Lung (tissue), 12 donors: ENCODE data around the gene STXBP4. TPM values are rescaled to one million over a fixed set of nuclear protein-coding genes. Genes with fewer than 3 reads are reported as not detected.

ENCODE experiments used
- ATAC-seq: fragments of 200-7000 bp; cut with Tn5 transposase; one replicate; pipeline ENCODE4 v1.9.1; 2020; ENCODE audit warnings: moderate number of reproducible peaks; ENCODE audit not compliant: insufficient read depth, low FRiP score
- DNase-seq, 3 donors: peaks; one replicate each; pipeline ENCODE4 v3.0.0-alpha.2; 2013 to 2017
- H3K27ac ChIP-seq, 2 donors: one replicate each; pipeline ENCODE4 v1.5.1; 2013; ENCODE audit warnings: mild to moderate bottlenecking in 2 of 2, moderate library complexity in 2 of 2, control low read depth in 1 of 2, inconsistent platforms in 1 of 2, low read depth in 1 of 2, low read length in 1 of 2
- H3K27me3 ChIP-seq, 3 donors: one replicate each; pipeline ENCODE4 v1.5.1; 2013; ENCODE audit warnings: low read length in 2 of 3; ENCODE audit not compliant: control insufficient read depth in 3 of 3, insufficient read depth in 3 of 3
- H3K36me3 ChIP-seq, 4 donors: one replicate each; pipeline ENCODE4 v1.5.1; 2013; ENCODE audit warnings: low read length in 4 of 4, mild to moderate bottlenecking in 1 of 4, moderate library complexity in 1 of 4; ENCODE audit not compliant: control insufficient read depth in 4 of 4, insufficient read depth in 4 of 4
- H3K4me1 ChIP-seq, 5 donors: one replicate each; pipeline ENCODE4 v1.5.1; 2013; ENCODE audit warnings: low read length in 5 of 5, mild to moderate bottlenecking in 2 of 5, moderate library complexity in 1 of 5; ENCODE audit not compliant: control insufficient read depth in 5 of 5, insufficient read depth in 5 of 5
- H3K4me3 ChIP-seq: one replicate; pipeline ENCODE4 v1.5.1; 2013; ENCODE audit warnings: mild to moderate bottlenecking, control low read depth, moderate library complexity
- H3K9ac ChIP-seq, 2 donors: one replicate each; pipeline ENCODE4 v1.5.1; 2013; ENCODE audit warnings: low read length in 2 of 2, control low read depth in 1 of 2; ENCODE audit not compliant: insufficient read depth in 1 of 2
- H3K9me3 ChIP-seq, 4 donors: one replicate each; pipeline ENCODE4 v1.5.1; 2013; ENCODE audit warnings: low read length in 3 of 4, mild to moderate bottlenecking in 1 of 4, moderate library complexity in 1 of 4; ENCODE audit not compliant: control insufficient read depth in 4 of 4, insufficient read depth in 3 of 4
- CTCF ChIP-seq: IDR thresholded peaks from 2 replicates; pipeline ENCODE4 v1.5.1; 2012; ENCODE audit warnings: mild to moderate bottlenecking; ENCODE audit errors: control extremely low read depth, extremely low read depth
- WGBS, 2 donors: extraction: QIAGEN DNeasy Blood & Tissue Kit; methylation state at CpG; one replicate each; pipeline ENCODE4 v1.1.7; 2013; 5-methylcytosine and 5-hydroxymethylcytosine counted together
- polyA plus RNA-seq, 2 donors: library from polyadenylated mRNA; stranded (reverse); fragments of 200-250 nt; gene quantifications; one replicate each; pipeline ENCODE4 v1.2.1, GENCODE V29; 2013
- total RNA-seq, 2 donors: library from RNA; depleted of rRNA in 1 of 2; stranded (reverse); fragments of >200 nt in 1 of 2; gene quantifications; one replicate each; pipeline ENCODE4 v1.2.1, GENCODE V29; 2014 to 2021
- donor health status: control.
- donor health status: control.
- donor health status: Bipolar disorder and iron deficiency.
- donor health status: healthy.
- donor health status: DM: yes; HTN: yes; CAD: no.

STXBP4 gene
- total and polyA plus RNA-seq, 4 donors: 1.4 to 44.1 (median 7.7) TPM

- H3K4me3 ChIP-seq: no peak overlapping the region
- peaks cover 0 to 5% (median 1%) of the 10 kb centered on the region in 4 donors for H3K36me3 ChIP-seq
- H3K9ac ChIP-seq: no peak overlapping the region
- H3K9me3 ChIP-seq: no peaks in the 10 kb centered on the region
- H3K4me1 ChIP-seq: no peaks in the 10 kb centered on the region
- TF ChIP-seq CTCF: no peak
- no peak for DNase-seq
- no peak overlapping the region for H3K27ac ChIP-seq
- ATAC-seq: no peak
- WGBS, 2 donors: 92 to 98% methylated on average over 5 of the region's 5 CpGs
- H3K27me3 ChIP-seq: no peaks in the 10 kb centered on the region
Observed at GRCh38 chr17:54924405-54924804, 44.2 kb upstream of the STXBP4 start.

- Histone ChIP-seq H3K27me3 (no peaks in the 10 kb centered on the region), H3K4me1 (no peaks in the 10 kb centered on the region), H3K9ac (no peak overlapping the region), H3K9me3 (no peaks in the 10 kb centered on the region), H3K27ac (no peak overlapping the region), H3K4me3 (no peak overlapping the region), H3K36me3 (peaks cover 0 to 2% (median 0%) of the 10 kb centered on the region in 4 donors)
- DNase-seq (no peak), ATAC-seq (no peak)
- TF ChIP-seq CTCF: no peak
- WGBS, 2 donors: 78 to 84% methylated on average over 3 of the region's 3 CpGs
Observed at GRCh38 chr17:54927525-54927924, 41.0 kb upstream of the STXBP4 start.

DNA sequence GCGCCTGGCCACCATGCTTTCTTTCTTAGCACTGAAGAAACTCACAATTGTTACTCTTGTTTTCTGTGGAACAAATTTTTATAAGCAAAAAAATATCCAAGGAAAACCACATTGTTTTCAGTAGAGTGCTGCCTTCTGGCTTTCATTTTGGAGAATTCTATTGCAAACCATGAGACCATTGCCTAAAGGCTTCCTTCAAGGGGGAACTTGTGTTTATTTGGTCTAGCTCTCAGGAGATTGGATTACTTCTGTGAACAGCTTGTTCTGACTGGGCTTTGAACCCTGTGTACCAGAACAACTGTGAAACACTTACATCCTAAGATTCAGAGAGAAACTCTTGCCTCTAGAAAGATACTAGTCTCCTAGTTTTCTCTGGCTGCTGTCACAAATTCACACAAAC, 35.9 kb upstream of the STXBP4 start:
- Histone ChIP-seq H3K4me3 (no peak overlapping the region), H3K9ac (no peak overlapping the region), H3K27me3 (no peaks in the 10 kb centered on the region), H3K4me1 (no peaks in the 10 kb centered on the region), H3K27ac (no peak overlapping the region), H3K36me3 (peaks cover 0 to 8% (median 3%) of the 10 kb centered on the region in 4 donors), H3K9me3 (no peaks in the 10 kb centered on the region)
- WGBS, 2 donors: 100% methylated on average over 1 of the region's 1 CpG
- no peak for TF ChIP-seq CTCF
- DNase-seq: no peak
- ATAC-seq: no peak

DNA sequence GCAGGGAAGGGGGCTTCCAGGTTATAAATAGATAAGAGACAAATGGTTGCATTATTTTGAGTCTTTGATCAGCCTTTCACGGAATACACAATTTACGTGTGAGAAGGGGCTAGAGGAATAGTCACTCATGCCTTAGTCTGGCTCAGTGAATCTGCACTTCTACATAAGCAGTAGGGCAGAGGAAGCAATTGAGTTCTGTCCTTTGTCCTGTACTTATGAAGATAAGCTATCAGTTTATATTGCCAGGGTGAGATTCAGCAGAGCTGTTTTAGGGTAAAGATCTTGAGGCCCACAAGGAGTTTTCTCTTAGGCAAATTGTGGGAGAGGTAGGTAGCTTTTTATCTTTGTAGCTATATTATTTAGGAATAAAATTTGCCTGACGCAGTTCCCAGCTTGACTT, 34.6 kb upstream of the STXBP4 start:
- H3K36me3 ChIP-seq: peaks cover 0 to 8% (median 3%) of the 10 kb centered on the region in 4 donors
- no peak overlapping the region for H3K9ac ChIP-seq
- no peak overlapping the region for H3K4me3 ChIP-seq
- no peaks in the 10 kb centered on the region for H3K4me1 ChIP-seq
- 92 to 93% methylated on average over 3 of the region's 3 CpGs for WGBS, 2 donors
- DNase-seq (no peak), ATAC-seq (no peak)
- H3K9me3 ChIP-seq: no peaks in the 10 kb centered on the region
- no peak overlapping the region for H3K27ac ChIP-seq
- TF ChIP-seq CTCF: no peak
- H3K27me3 ChIP-seq: no peaks in the 10 kb centered on the region
